ENCODE results near the gene SKI.

The SKI gene

DNA sequence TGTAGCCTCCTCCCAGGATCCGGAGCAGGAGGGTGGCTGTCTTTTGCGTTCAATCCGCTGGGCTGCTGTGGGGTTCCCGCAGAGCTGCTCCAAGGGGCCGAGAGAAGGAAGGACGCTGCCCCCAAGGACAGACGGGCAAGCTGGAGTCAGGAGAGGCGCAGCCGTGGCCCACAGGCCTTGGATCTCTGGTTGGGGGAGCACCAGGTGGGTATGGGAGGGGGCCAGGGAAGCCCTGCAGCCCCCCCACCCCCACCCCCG, 15.9 kb upstream of the SKI start:
- TF ChIP-seq, protein P1, sequence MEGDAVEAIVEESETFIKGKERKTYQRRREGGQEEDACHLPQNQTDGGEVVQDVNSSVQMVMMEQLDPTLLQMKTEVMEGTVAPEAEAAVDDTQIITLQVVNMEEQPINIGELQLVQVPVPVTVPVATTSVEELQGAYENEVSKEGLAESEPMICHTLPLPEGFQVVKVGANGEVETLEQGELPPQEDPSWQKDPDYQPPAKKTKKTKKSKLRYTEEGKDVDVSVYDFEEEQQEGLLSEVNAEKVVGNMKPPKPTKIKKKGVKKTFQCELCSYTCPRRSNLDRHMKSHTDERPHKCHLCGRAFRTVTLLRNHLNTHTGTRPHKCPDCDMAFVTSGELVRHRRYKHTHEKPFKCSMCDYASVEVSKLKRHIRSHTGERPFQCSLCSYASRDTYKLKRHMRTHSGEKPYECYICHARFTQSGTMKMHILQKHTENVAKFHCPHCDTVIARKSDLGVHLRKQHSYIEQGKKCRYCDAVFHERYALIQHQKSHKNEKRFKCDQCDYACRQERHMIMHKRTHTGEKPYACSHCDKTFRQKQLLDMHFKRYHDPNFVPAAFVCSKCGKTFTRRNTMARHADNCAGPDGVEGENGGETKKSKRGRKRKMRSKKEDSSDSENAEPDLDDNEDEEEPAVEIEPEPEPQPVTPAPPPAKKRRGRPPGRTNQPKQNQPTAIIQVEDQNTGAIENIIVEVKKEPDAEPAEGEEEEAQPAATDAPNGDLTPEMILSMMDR (IDR thresholded peaks at IDR 0.05; ENCODE audit: borderline replicate concordance, insufficient read depth, low read depth, low read length), result no peak
- H3K4me3 ChIP-seq (ENCODE audit: low read depth, low read length), result no peak overlapping the region

DNA sequence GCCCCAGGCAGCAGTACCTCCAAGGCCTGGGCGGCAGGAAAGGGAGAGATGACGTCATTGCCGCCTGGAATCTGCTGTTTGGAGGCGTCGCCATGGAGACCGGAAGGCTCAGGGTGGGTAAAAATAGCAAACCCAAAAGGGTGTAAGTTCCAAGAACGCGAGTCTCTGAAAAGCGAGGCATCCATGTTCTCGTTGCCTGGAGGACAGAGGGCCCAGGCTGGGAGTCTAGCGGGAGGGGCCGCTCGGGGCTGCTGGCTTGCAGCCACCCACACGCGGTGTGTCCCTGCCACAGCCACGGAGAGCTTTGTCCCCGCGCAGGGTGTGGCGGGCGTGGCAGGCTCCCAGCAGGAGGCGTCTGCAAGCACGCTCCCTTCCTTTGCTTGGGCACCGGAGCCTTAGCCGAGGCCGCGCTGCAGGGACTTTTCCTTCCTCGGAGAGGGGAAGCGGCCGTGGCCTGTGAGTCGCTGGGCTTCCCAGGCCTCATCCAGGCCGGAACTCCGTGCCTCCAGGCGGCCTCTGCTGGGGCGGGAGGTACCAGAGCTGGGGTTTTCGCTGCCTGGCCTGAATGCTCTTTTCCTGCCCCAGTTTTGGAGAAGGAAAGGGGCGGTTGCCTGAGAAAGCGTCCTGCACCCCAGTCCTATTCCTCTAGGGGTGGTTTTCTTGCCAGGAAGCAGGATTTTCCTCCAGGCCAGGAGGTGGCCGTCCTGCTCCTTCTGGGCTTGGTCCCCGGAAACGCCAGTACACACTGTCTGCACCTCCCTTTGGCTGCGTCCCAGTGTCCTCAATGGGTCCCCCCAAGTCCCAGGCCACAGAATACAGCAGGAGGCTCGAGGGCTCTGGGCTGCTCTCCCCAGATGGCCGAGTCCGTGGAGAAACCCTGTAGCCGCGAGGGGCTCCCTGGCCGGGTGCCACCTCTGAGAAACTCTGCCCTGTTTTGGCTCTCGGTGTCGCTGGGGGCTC, 15.3 kb upstream of the SKI start:
- TF ChIP-seq, protein P1 (IDR thresholded peaks at IDR 0.05; ENCODE audit: borderline replicate concordance, insufficient read depth, low read depth, low read length), result no peak

DNA sequence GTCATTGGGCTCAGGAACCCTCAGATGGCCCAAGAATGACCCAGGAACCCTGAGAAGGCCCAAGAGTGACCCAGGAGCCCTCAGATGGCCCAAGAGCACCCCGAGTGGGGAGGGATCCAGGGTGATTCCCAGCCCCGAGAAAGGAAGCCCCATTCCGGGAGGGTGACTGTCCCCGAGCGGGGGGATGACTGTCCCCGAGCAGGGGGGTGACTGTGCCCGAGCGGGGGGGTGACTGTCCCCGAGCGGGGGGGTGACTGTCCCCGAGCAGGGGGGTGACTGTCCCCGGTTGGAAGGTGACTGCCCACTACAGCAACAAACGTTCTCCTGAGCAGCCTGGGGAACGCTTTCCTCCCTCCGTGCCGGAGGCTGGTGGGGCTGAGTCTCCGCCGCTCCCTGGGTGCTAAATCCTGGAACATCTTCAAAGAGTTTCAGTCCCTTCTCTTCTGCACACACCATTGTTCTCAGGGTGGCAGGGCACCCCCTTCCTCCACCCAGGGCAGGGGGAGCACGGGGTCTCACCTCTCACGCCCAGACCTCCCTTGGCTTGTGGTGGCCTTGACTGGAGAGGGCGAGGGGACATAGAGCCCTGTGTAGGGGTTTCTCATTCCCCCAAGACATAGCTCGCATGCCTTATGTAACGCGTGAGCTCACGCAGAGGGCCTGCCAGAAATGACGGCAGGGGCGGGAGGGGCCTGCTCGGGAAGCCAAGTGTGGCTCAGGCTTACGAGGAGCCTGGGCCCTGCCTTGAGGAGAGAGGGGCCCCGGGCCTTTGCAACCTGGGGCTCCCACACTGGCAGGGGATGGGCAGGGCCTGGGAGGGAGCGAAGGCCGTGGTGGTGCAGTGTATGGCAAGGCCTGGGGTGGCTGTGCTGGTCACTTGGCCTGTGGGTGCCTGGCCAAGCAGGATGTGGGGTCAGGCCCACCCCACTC, 14.3 kb upstream of the SKI start:
- TF ChIP-seq, protein P1 (IDR thresholded peaks at IDR 0.05; ENCODE audit: borderline replicate concordance, insufficient read depth, low read depth, low read length), result no peak
- H3K4me3 ChIP-seq (ENCODE audit: low read depth, low read length), result no peak overlapping the region

More for the DNA sequence above, 15.3 kb upstream of the SKI start:
- no peak overlapping the region for H3K4me3 ChIP-seq (ENCODE audit: low read depth, low read length)

DNA sequence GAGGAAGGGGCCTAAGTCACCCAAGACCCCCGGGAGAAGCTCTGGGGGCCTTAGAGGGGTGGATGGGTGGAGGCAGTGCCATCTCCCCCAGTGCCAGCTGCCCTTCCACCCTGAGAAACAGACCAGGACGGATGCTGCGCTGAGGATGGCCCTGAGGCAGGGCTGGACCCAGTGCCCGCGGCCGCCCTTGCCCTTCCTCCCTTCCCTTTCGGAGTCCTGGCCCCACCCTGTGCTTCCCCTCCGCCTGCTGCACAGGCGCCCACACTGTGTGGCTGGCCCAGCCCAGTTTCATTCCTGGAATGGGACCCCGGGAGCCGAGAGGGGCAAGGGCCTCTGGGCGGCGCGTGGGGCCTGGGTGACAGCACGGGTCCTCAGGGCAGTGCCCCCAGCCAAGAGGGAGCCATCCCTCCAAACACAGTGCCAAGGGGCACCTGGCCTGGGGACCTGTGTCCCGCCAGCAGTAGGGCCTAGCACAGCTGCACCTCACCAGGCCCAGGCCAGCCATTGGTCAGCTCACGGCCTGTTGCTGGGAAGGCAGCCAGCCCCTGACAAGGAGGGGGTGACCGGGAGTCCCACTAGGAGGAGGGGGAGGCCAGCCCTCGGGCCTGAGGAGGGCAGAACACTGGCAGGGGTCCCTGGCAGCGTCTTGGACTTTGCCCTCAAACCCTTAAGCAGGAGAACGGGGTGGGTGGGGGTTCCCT, 13.4 kb upstream of the SKI start:
- H3K4me3 ChIP-seq (ENCODE audit: low read depth, low read length), result no peak overlapping the region
- TF ChIP-seq, protein P1 (IDR thresholded peaks at IDR 0.05; ENCODE audit: borderline replicate concordance, insufficient read depth, low read depth, low read length), result no peak

DNA sequence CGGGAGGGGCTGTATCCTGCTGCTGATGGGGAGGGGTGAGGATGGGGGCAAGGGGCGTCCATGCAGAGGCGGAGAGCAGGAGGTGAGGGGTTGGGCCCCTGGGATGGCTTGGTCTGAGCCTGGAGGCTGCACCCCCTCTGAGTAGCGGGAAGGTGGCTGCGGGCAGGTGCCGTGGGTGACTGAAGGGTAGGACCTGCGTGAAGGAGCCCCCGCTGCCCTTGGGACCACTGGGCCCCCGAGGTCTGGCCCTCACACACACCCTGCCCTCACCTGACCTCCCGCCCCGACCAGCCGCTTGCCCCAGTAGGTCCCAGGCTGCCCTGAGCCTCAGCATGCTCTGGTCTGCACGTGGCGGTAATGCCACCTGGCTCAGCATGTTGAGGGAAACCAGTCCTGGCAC, 12.8 kb upstream of the SKI start:
- TF ChIP-seq, protein P1 (IDR thresholded peaks at IDR 0.05; ENCODE audit: borderline replicate concordance, insufficient read depth, low read depth, low read length), result no peak
- no peak overlapping the region for H3K4me3 ChIP-seq (ENCODE audit: low read depth, low read length)

DNA sequence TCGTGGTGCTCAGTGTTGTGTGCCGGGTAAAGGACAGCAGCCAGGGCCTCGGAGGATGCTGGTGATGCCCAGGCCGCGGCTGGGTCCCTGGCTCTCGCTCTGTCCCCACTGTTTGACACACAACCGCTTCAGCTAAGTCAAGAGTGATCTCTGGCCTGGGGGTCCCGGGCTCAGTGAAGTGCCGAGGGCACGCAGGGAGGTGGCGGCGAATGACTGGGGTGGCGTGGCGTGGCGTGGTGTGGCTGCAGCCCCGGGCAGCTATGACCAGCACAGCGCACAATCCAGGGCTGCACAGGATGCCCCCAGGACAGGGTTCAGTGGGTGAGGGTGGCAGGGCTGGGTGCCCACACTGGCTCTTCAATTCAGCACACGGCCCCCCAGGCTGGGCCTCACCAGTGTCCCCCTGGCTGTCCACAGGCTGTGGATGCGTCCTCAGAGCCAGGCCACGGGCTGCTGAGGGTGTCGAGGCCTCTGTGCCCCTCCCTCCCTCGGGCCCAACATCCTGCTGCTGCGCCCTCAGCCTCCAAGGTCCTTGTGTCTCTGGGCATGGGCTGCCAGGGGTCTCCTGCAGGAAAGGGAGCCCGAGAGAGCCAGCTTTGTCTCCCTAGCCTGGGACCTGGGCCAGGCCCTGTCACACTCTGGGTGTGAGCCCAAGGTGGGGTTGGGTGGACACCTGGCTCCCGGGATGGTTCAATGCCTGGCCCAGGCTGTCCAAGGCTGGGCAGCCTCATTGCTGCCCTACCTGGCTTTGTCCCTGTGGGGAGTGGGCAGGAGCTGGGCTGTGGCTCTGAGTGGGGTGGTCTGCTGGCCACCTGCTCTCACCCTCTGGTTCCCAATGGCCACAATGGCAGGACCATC, 12.0 kb upstream of the SKI start:
- TF ChIP-seq, protein P1 (IDR thresholded peaks at IDR 0.05; ENCODE audit: borderline replicate concordance, insufficient read depth, low read depth, low read length), result no peak
- H3K4me3 ChIP-seq (ENCODE audit: low read depth, low read length), result no peak overlapping the region

Measured in GM12875 (cell line).